GM20000 (cell line): ENCODE results near the gene CHST1.

Experiments used
- DNase-seq: peaks from one replicate; pipeline ENCODE4 v3.0.0; 2012; ENCODE audit warnings: low spot score
- CTCF ChIP-seq: IDR thresholded peaks from 2 replicates; pipeline ENCODE4 v1.5.1; 2012; ENCODE audit warnings: mild to moderate bottlenecking, control low read depth; ENCODE audit errors: extremely low read depth, missing control alignments

The CHST1 gene

GRCh38 chr11:45625611-45626010, 39.8 kb downstream of the CHST1 start:
- TF ChIP-seq CTCF, result no peak
- no peak for DNase-seq

DNA sequence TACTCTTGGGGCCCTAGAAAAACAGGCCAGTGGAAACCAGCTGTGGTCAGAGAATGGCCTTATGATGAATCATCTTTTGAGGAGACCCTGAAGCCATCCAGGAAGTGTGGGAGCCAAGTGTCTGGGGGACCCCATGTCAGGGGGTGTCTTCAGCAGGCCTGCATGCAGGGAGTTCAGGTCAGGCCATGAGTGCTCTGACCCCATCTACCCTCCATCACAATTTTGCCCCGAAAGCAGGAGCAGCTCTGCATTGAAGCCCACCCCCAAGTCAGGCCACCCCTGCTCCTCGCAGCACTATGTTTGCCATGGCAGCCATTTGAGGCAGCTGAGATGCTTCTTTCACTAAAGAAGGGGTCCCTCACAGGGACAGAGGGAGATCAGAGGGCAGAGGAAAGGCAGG, 41.3 kb downstream of the CHST1 start:
- TF ChIP-seq CTCF, result no peak

GRCh38 chr11:45622861-45623260, 42.6 kb downstream of the CHST1 start:
- TF ChIP-seq CTCF, result no peak

More for the DNA sequence above, 41.3 kb downstream of the CHST1 start:
- no peak for DNase-seq

GRCh38 chr11:45622283-45622682, 43.1 kb downstream of the CHST1 start:
- TF ChIP-seq CTCF, result no peak
- DNase-seq, result no peak

More at GRCh38 chr11:45622861-45623260, 42.6 kb downstream of the CHST1 start:
- no peak for DNase-seq

DNA sequence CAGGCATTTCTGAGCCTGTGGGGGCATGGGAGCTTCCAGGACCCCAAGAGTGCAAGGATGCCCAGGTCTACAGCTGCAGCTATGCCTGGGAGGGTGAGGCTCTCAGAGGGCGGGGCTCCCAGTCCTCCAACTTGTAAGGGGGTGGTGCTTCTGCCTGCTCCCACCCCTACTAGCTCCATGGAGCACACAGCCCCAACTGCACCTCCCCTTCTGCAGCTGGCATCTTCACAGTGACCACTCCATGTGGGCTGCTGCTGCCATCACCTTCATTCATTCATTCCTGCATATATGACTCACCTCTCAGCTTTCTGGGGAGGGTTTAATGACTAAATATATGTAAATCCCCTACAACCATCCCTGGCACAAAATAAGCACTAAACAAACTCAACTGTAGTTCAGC, 43.8 kb downstream of the CHST1 start:
- TF ChIP-seq CTCF, result no peak
- no peak for DNase-seq

DNA sequence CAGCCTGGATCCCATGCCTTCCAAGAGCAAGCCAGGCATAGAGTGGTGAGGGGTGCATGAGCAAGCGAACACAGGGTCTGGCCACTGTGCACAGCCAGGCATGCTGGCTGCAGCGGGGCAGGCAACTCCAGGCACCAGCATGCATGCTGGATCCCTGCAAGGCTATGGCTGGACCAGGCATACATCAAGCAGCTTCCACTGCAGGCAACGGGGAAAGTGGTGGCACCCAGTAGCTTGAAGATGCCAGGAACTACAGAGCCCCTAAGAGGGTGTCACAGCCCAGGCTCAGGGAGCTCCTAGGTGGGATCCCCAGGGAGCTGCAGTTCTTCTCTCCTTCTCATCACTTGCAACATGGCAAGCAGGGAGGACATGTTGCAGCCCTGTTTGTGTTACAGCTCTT, 45.2 kb downstream of the CHST1 start:
- DNase-seq, result no peak
- no peak for TF ChIP-seq CTCF

DNA sequence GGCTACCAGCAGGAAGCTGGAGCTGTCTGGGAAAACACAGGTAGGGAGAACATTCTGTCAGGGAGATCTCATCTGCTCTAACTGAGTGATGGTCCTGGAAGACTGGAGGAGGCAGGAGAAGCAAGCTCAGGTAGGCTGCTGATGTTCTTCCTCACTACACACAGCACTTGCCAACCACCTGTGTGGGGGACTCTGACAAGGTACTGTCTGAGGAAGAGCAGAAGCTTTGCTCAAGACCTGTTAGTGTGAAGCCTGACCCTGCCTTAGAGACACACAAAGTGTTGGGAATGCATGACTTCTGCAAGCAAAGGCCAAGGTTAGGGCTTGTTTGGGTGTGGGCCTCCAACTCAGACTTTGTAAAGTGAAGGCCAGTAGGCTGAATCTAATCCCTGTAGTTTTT, 46.5 kb downstream of the CHST1 start:
- DNase-seq, result no peak
- no peak for TF ChIP-seq CTCF
